ENCODE data around the gene GTPBP1. TPM values are rescaled to one million over a fixed set of nuclear protein-coding genes. Genes with fewer than 3 reads are reported as not detected.

Gene GTPBP1
- total RNA-seq: 16.5 and 63.8 TPM in 2 replicates

DNA sequence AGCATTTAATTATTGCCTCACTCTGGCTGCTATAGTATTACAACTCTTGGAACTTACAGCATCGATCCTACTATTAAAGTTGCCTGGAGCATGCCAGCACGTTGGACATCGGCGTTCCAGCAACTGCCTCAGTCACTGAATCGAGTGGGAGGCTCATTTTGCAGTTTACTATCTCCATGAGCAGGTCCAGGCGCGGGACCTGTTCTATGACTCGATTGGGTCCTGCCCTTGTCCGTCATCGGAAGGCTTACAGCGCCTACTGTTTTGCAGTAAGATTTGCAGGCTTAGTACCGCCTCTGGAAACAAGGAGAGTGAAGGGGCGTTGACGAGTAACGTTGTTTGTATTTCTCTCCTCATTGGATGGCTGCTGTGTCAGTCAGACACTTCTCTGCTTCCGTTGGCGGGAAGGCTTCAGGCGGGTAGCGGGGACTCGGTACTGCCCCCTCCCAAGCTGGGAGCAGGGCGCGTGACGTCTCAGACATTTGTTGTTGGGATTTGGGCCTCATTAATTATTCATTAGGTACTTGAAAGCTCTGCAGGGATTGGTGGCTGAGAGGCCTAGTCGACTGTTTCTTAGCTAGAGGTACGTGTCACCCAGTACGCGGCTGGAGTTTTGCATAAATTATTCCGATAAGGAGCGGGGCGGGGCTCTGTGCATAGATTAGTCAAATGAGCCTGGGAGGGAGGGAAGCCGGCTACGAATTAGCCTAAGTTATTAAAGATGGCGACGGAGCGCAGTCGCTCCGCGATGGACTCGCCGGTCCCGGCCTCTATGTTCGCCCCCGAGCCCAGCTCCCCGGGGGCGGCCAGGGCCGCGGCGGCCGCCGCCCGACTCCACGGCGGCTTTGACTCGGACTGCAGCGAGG, at the start of gene GTPBP1:
TSS of gene GTPBP1 (plus strand) at position 710 of the 866 bp plus-strand sequence. CDS start at position 722, 12 bp downstream.

DNA sequence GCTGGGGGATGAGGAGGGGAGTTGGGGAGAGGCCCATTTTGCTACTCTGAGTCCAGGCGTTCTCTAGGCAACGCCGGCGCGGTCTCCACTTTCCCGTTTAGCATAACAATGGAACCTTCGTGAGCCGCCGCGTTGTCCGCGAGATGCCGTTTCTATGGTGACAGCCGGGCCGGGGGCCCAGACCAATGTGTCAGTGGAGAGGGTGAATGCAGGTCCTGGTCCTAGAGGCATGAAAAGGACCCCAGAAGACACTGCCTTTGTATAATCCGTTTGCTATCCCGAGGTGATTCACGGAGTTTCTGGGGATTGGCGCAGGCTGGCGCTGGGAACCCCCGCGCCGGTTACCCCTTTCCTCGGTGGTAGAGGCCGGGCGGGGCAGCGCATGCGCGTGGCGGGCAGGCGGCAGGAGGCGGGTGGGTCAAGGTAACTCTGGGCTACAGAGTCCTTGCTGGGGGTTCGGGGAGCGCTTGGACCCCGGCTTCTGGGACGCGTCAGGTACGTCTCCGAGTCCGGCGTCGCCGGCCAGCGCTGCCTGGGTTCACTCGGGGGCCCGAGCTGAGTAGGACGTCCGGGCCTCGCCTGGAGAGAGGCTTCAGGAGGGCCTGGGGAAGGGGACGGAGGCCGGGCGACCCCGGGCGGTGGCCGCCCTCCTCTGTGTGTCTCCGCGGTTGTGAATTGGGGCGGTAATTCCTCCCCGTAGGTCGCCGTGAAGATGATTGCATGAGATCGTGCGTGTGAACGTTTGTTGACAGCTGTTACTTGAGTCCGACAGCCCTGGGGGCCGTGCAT, 49.3 kb upstream of the GTPBP1 start, which contains the start of the genes CBY1 and FAM227A:
TSS of gene CBY1 (plus strand) at position 383 of the 789 bp plus-strand sequence. CDS start 11,417 bp downstream, outside the sequence.
TSS of gene FAM227A (minus strand) at position 137 of the 789 bp plus-strand sequence. CDS start 6,224 bp downstream, outside the sequence.

DNA sequence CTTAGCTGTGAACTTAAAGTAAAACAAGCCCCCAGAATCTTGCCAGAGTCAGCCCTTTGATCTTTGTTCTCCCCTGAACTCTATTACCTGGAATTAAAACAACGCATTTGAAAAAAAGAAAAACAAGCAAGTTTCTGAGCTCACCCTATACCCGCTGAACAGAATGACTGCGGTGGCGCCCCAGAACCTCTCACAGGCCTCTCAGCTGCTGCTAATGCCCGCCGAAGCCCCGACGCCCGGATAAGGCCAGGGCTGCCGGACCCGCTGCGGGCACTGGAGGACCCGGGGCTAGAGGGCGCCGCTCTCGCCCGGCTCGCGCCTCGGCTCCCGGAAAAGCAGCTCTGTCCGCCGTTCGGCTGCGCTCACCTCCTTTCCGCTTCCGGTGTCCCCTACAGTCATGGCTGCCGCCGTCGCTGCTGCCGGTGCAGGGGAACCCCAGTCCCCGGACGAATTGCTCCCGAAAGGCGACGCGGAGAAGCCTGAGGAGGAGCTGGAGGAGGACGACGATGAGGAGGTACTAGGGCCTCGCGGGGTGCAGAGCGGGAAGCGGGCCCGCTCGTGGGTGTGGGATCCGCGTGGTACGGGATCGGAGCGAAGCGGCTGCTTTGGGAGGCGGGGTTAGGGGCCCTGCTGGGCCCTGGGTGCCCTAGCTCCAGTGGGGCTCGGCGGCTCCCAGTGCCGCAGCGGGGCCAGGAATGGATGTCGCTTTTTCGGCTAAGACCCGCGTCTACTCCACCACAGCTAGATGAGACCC, 24.0 kb upstream of the GTPBP1 start, which contains the start of gene TOMM22:
TSS of gene TOMM22 (plus strand) at position 376 of the 754 bp plus-strand sequence. CDS start at position 398, 22 bp downstream.

GRCh38 chr22:38700789-38701628, 4.7 kb upstream of the GTPBP1 start, which contains the start of gene JOSD1:
Gene JOSD1, minus strand, starts transcription at chr22:38700943. Its CDS starts 956 bp downstream, at chr22:38699987.

DNA sequence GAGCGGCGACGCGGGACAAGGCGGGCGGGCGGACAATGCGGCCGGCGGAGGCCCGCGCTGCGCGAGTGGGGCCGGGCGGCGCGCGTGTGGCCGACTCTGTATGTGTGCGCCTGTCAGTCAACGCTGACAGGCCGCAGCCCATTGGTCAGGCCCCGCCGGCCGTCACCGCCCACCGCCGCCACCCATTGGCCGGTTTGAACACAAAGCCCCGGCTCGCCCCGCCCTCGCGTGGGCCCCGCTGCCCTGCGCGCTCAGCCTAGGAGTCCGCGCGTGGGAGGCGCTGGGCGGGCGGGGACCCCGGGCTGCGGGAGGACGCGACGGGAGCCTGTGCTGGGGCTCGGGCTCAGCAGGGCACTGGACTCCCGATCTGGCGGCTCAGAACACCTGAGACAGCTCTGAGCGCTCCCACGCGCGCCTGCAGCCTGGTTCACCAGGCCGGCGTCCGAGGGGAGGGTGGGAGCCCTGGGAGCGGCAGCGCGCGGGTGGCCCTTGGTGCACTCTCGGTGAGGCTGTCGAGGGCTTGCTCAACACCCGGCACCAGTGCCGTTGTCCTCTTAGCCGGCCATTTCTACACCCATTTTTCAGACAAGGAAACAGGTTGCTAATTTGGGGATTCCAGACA, 50.3 kb downstream of the GTPBP1 start, which contains the start of gene SUN2:
TSS of gene SUN2 (minus strand) at position 88 of the 622 bp plus-strand sequence. CDS start 3,370 bp downstream, outside the sequence.

Other genes with a start within 250 kb of the GTPBP1 start
- 16.7 and 27.7 TPM in 2 replicates for gene KDELR3, start 237.8 kb upstream of the GTPBP1 start, total RNA-seq
- gene DDX17, start 199.6 kb upstream of the GTPBP1 start, total RNA-seq: 465 and 497 TPM in 2 replicates
- gene DMC1, start 135.8 kb upstream of the GTPBP1 start, total RNA-seq: 0.69 and 1.5 TPM in 2 replicates
- 0.16 and 0.69 TPM in 2 replicates for gene FAM227A, start 49.6 kb upstream of the GTPBP1 start, total RNA-seq
- 13.0 and 19.5 TPM in 2 replicates for gene CBY1, start 49.3 kb upstream of the GTPBP1 start, total RNA-seq
- 48.4 and 57.1 TPM in 2 replicates for gene TOMM22, start 24.0 kb upstream of the GTPBP1 start, total RNA-seq
- 57.3 and 73.9 TPM in 2 replicates for gene JOSD1, start 5.0 kb upstream of the GTPBP1 start, total RNA-seq
- gene SUN2, start 50.1 kb downstream of the GTPBP1 start, total RNA-seq: 105 and 173 TPM in 2 replicates
- gene DNAL4, start 88.2 kb downstream of the GTPBP1 start, total RNA-seq: 11.7 and 15.5 TPM in 2 replicates
- gene NPTXR, start 138.1 kb downstream of the GTPBP1 start, total RNA-seq: 0.16 and 0.69 TPM in 2 replicates
- 15.4 and 17.2 TPM in 2 replicates for gene CBX6, start 166.3 kb downstream of the GTPBP1 start, total RNA-seq

Data from bladder microvascular endothelial cell (primary cell).